Activated T-helper 1 cell treated with anti-CD3 and anti-CD28 coated beads, Interleukin-12 subunit alpha, Interleukin-12 subunit beta, Interleukin-2, Interleukin-4 antibody, amounts not matched to agents 30 ng/mL and 10 ng/mL and 1 ng/mL, durations not matched to agents 14 hours and 24 hours and 36 hours (primary cell): ENCODE measurements around the gene C22orf39. TPM values are rescaled to one million over a fixed set of nuclear protein-coding genes. Genes with fewer than 3 reads are reported as not detected.

Source experiments
- DNase-seq: peaks from one replicate; pipeline ENCODE4 v3.0.0; 2021; ENCODE audit warnings: low spot score
- H3K27ac Mint-ChIP-seq: one replicate; pipeline ENCODE4 v1.8.0; 2021; ENCODE audit warnings: mild to moderate bottlenecking, mixed read lengths
- H3K27me3 Mint-ChIP-seq: one replicate; pipeline ENCODE4 v1.8.0; 2022; ENCODE audit warnings: mild to moderate bottlenecking, moderate library complexity, mixed read lengths; ENCODE audit not compliant: insufficient read depth
- H3K36me3 Mint-ChIP-seq: one replicate; pipeline ENCODE4 v1.8.0; 2021; ENCODE audit warnings: low read depth, mixed read lengths
- H3K4me1 Mint-ChIP-seq: one replicate; pipeline ENCODE4 v1.8.0; 2021; ENCODE audit warnings: low read depth, mixed read lengths
- H3K4me3 Mint-ChIP-seq: one replicate; pipeline ENCODE4 v1.8.0; 2021; ENCODE audit warnings: mild to moderate bottlenecking, moderate library complexity, mixed read lengths
- H3K9me3 Mint-ChIP-seq: one replicate; pipeline ENCODE4 v1.8.0; 2021; ENCODE audit warnings: mixed read lengths
- intact Hi-C: fragments of 100-400 bp; cut with micrococcal nuclease; formaldehyde crosslinking; loops from one replicate; pipeline ENCODE4 v1.15.1; 2024
- total RNA-seq: library from RNA; stranded (reverse); gene quantifications from 2 replicates; pipeline ENCODE4 v1.2.3, GENCODE V29; 2022

C22orf39 gene
- total RNA-seq, 1 donor from 2014 or later, result 22.8 TPM

DNA sequence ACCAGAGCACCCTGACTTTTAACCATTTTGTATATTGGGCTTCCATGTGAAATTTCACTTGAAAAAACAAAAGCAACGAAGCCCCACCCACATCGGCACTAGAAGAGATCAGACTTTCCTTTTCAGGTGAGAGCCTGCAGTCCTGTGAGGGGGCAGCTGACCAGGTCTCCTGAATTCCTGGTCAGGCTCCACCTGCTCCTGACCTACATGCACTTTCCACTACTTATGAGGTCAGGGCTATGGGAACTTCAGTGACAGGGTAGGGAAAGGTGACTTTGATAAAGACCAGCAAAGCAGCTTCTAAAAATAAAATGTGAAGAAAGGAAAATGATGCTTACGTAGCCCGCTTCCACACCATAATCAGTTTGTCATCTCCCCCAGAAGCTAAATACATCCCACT lies 40.7 kb downstream of the C22orf39 start:
- no peak overlapping the region for H3K27ac Mint-ChIP-seq
- intact Hi-C loops, result no loop called here
- no peaks in the 10 kb centered on the region for H3K9me3 Mint-ChIP-seq
- H3K4me1 Mint-ChIP-seq, result peaks cover 6% of the 10 kb centered on the region
- peaks cover 35% of the 10 kb centered on the region for H3K36me3 Mint-ChIP-seq
- H3K27me3 Mint-ChIP-seq, result no peaks in the 10 kb centered on the region
- no peak for DNase-seq
- no peak overlapping the region for H3K4me3 Mint-ChIP-seq

DNA sequence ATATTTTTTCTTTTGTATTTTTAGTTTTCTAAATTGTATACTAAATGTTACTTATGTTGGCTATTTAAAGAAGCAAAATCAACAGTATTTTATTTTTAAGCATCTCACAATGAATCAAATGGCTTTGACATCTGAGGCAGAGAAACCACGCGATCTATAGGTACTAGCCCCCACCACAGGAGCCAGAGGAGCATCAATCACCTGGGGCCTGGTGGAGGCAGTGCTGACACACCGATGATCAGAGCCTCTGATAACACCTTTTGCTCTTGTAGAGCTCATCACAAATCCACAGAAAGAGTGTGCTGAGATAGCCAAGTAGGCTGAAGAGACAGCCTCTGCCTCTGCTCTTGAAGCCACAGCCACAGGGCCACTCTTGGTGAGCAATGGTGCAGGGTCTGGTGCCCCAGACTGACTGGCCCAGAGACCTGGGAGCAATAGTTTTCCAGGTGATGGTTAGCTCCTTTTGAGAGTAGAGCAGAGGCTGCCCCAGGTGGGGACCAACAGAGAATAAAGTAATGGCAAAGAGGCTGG lies 41.2 kb downstream of the C22orf39 start:
- no peak for DNase-seq
- peaks cover 1% of the 10 kb centered on the region for H3K4me1 Mint-ChIP-seq
- H3K4me3 Mint-ChIP-seq, result no peak overlapping the region
- H3K9me3 Mint-ChIP-seq, result no peaks in the 10 kb centered on the region
- no peaks in the 10 kb centered on the region for H3K27me3 Mint-ChIP-seq
- intact Hi-C loops, result no loop called here
- no peak overlapping the region for H3K27ac Mint-ChIP-seq
- H3K36me3 Mint-ChIP-seq, result peaks cover 35% of the 10 kb centered on the region

DNA sequence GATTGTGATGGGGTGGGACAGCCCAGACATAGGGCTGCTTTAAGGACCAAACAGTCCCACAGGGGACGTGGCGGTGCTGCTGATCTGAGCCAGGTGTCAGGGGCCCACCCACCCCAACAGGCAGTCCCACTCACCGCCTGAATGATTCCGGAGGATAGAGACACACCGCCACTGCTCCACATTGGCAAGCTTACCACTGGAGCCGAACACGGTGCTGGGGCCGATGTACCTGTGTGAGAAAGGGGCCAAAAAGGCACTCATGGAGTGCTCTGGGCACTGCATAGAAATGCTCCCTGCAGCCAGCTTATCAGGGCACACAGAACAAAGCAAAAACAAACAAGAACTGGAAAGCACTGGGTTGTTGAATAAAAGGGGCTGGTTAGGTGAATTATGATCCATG lies 41.9 kb downstream of the C22orf39 start:
- no peak overlapping the region for H3K4me3 Mint-ChIP-seq
- peaks cover 35% of the 10 kb centered on the region for H3K36me3 Mint-ChIP-seq
- no peaks in the 10 kb centered on the region for H3K9me3 Mint-ChIP-seq
- intact Hi-C loops, result no loop called here
- no peaks in the 10 kb centered on the region for H3K4me1 Mint-ChIP-seq
- no peak overlapping the region for H3K27ac Mint-ChIP-seq
- DNase-seq, result no peak
- H3K27me3 Mint-ChIP-seq, result no peaks in the 10 kb centered on the region

DNA sequence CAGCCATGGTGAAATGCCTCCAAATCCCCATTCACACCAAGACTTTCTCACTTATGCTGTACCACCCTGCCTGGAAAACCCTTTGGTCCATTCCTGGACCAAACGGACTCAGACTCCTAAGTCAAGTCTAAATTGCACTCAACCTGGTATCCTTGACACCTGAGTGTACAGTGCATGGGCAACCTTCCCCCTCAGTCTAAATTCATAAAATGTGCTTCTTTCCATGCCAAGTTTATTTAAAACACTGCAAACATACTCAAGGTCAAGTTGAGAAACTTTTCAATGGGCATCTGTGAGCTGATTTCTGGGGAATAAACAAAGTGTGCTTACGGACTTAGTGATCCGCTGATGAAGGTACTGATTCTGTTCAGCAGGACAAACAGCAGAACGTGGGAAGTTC lies 42.4 kb downstream of the C22orf39 start:
- no peaks in the 10 kb centered on the region for H3K27me3 Mint-ChIP-seq
- peaks cover 35% of the 10 kb centered on the region for H3K36me3 Mint-ChIP-seq
- no peaks in the 10 kb centered on the region for H3K4me1 Mint-ChIP-seq
- H3K9me3 Mint-ChIP-seq, result no peaks in the 10 kb centered on the region
- no peak overlapping the region for H3K27ac Mint-ChIP-seq
- no peak overlapping the region for H3K4me3 Mint-ChIP-seq
- no peak for DNase-seq
- intact Hi-C loops, result no loop called here

DNA sequence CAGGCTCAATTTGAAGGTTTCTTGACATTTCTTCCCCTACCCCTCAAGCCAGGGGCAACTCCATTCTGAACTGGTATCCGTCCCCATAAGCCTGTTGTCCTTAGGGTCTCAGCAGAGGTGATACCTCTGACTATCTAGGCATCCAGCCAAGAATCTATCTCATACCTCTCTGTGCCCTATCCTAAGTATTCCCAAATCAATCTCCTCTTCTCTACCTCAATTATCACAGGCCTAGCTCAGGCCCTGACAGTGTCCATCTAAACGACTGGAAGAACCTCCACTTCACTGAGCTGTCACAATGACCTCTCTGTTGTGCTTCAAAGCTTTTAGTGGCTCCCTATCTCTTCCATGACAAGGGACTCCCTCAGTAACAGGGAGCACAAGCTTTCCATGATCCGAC lies 42.8 kb downstream of the C22orf39 start:
- Mint-ChIP-seq H3K27ac (no peak overlapping the region), H3K27me3 (no peaks in the 10 kb centered on the region), H3K9me3 (no peaks in the 10 kb centered on the region), H3K36me3 (peaks cover 34% of the 10 kb centered on the region), H3K4me3 (no peak overlapping the region), H3K4me1 (no peaks in the 10 kb centered on the region)
- DNase-seq, result no peak
- intact Hi-C loops, result no loop called here

DNA sequence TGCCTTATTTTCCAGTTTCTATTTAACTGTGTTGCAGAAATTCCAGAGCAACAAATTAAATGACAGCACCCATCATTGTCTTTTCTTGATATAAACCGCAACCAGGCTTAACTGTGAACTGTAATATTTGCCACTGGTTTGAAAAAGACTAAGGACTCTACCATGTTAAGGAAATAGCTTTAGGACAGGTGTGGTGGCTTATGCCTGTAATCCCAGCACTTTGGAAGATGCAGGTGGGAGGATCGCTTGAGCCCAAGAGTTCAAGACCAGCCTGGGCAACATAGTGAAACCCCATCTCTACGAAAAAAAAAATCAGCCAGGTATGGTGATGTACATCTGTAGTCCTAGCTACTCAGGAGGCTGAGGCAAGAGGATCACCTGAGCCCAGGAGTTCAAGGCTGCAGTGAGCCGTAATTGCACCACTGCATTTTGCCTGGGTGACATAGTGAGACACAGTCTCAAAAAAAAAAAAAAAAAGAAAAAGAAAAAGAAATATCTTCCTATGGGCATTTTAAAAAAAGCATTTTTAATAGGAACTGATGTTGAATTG lies 44.8 kb downstream of the C22orf39 start:
- intact Hi-C loops, result no loop called here
- Mint-ChIP-seq H3K4me1 (no peaks in the 10 kb centered on the region), H3K4me3 (no peak overlapping the region), H3K36me3 (peaks cover 29% of the 10 kb centered on the region), H3K27me3 (no peaks in the 10 kb centered on the region), H3K9me3 (no peaks in the 10 kb centered on the region), H3K27ac (no peak overlapping the region)
- DNase-seq, result no peak

DNA sequence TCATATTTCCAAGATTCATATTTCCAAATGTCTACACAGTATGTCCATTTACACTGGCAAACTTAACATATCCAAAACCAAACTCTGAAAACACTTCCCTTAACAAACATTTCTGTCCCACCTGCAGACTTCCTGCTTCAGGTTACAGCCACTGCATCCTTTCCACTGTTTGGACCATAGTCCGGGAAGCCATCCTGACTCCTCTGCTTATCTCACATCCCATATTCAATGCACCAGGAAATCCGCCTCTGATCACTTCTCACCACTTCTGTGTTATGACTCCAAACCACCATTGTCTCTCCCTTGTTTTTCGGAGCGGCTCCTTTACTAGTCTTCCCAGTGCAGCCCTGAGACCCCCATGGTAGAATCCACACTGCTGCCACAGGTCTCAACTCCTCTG lies 46.0 kb downstream of the C22orf39 start:
- H3K4me3 Mint-ChIP-seq, result no peak overlapping the region
- H3K4me1 Mint-ChIP-seq, result no peaks in the 10 kb centered on the region
- no peaks in the 10 kb centered on the region for H3K27me3 Mint-ChIP-seq
- no peak for DNase-seq
- H3K27ac Mint-ChIP-seq, result no peak overlapping the region
- peaks cover 25% of the 10 kb centered on the region for H3K36me3 Mint-ChIP-seq
- no peaks in the 10 kb centered on the region for H3K9me3 Mint-ChIP-seq
- intact Hi-C loops, result no loop called here

DNA sequence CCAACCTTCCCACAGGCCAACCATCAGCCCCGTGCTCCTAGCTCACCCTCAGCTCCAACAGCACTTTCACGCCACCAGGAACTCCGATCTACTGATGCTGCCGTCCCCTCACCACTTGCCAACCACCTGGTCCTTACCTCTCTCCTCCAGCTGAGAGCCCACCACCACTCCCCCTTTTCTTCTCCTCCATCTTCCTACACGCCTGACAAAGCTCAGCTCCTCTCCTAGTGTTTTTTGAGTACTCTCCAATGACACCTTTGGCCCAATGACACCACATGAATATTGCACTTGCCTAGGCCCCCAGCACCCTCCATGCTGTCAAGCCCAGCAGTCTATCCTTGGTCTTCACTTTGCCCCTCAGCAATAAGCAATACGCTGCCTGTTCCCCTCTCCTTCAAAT lies 46.6 kb downstream of the C22orf39 start:
- Mint-ChIP-seq H3K36me3 (peaks cover 24% of the 10 kb centered on the region), H3K27me3 (no peaks in the 10 kb centered on the region), H3K4me3 (no peak overlapping the region), H3K27ac (no peak overlapping the region), H3K4me1 (no peaks in the 10 kb centered on the region), H3K9me3 (no peaks in the 10 kb centered on the region)
- intact Hi-C loops, result no loop called here
- DNase-seq, result no peak

DNA sequence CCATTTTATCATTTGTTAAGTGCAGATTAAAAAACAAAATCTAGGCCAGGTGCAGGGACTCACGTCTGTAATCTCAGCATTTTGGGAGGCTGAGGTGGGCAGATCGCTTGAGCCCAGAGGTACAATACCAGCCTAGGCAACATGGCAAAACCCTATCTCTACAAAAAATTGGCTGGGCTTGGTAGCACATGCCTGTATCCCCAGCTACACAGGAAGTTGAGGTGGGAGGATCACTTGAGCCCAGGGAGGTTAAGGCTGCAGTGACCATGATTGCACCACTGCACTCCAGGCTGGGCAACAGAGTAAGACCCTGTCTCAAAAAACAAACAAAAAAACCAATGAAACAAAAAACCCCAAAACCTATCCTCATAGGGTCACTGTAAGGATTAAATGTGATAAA lies 48.9 kb downstream of the C22orf39 start:
- Mint-ChIP-seq H3K36me3 (peaks cover 25% of the 10 kb centered on the region), H3K4me1 (no peaks in the 10 kb centered on the region), H3K4me3 (no peak overlapping the region), H3K27ac (no peak overlapping the region), H3K9me3 (no peaks in the 10 kb centered on the region), H3K27me3 (no peaks in the 10 kb centered on the region)
- intact Hi-C loops, result no loop called here
- no peak for DNase-seq

DNA sequence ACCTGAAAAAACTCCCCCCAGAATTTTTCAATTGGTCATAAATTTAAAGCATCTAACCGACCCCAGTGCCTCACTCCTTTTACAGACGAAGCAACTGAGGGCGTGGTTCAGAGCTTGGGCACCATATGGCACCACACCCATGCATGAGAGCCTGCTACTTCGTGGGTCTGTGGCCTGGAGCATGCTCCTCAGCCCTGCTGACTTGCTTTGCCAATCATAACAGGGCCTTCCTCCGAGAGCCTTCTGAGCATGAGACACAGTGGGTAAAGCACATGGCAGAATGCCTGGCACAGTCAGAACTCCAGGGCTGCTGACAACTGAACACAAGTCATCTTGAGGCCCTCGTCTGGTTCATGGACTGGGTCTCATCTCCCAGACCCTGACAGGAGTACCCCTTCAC lies 49.3 kb downstream of the C22orf39 start:
- no peaks in the 10 kb centered on the region for H3K4me1 Mint-ChIP-seq
- no peak overlapping the region for H3K27ac Mint-ChIP-seq
- intact Hi-C loops, result no loop called here
- no peaks in the 10 kb centered on the region for H3K27me3 Mint-ChIP-seq
- DNase-seq, result no peak
- no peak overlapping the region for H3K4me3 Mint-ChIP-seq
- H3K36me3 Mint-ChIP-seq, result peaks cover 29% of the 10 kb centered on the region
- H3K9me3 Mint-ChIP-seq, result no peaks in the 10 kb centered on the region

DNA sequence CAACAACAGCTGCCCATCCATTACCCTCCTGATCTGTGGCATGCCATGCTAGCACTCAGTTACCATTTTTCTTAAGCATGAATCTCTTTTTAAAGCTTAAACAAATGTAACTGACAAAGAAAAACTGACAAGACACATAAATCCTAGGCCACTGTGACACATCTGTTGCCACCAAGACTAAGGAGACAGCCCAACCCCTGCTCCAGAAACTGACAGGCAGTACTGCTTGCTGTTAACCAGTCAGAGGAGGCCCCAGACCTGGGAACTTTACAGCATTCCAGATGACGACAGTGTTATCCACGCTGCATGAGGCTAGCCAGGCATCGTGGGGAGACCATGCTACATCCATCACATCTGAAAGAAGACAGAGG lies 49.8 kb downstream of the C22orf39 start:
- Mint-ChIP-seq H3K4me3 (no peak overlapping the region), H3K9me3 (no peaks in the 10 kb centered on the region), H3K36me3 (peaks cover 31% of the 10 kb centered on the region), H3K27ac (no peak overlapping the region), H3K27me3 (no peaks in the 10 kb centered on the region), H3K4me1 (no peaks in the 10 kb centered on the region)
- intact Hi-C loops, result no loop called here
- no peak for DNase-seq

DNA sequence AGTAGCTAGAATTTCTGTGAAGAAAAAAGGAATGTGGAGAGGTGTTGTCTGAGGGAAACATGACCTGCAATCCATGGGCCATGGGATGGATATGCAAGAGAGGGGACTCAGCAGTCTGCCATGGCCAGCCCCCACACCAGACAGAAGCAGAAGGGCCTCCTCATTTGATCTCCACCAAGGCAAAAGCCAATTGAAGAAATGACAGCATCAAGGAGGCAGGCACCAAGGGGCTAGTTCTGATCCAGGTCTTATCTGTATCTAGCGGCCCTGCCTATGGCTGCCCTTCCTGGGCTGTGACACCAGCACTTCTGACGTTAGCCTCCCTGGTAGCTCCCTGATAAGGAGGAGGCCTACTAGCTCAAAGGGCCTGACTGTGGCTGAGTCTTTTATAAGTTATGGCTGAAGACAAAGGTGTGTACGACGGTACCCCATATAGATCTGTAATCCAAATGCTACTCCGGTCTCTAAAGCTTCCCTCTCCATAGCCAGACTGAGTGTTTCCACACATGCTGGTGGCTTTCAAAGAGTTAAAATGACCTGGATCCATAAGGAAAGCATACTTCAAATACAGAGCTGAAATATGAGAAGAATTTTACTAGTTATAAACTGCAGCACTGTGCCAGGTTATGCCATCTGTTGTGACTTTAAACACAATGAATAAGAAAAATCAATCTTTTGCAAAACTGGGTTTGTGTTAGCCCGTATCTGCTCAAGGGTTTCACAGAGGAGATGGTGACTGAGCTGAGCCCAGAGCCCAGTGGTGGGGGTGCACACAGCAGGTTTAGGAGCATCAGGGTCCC lies 50.4 kb downstream of the C22orf39 start:
- no peak overlapping the region for H3K27ac Mint-ChIP-seq
- intact Hi-C loops, result no loop called here
- H3K27me3 Mint-ChIP-seq, result no peaks in the 10 kb centered on the region
- no peak for DNase-seq
- peaks cover 32% of the 10 kb centered on the region for H3K36me3 Mint-ChIP-seq
- no peak overlapping the region for H3K4me3 Mint-ChIP-seq
- no peaks in the 10 kb centered on the region for H3K4me1 Mint-ChIP-seq
- H3K9me3 Mint-ChIP-seq, result no peaks in the 10 kb centered on the region

DNA sequence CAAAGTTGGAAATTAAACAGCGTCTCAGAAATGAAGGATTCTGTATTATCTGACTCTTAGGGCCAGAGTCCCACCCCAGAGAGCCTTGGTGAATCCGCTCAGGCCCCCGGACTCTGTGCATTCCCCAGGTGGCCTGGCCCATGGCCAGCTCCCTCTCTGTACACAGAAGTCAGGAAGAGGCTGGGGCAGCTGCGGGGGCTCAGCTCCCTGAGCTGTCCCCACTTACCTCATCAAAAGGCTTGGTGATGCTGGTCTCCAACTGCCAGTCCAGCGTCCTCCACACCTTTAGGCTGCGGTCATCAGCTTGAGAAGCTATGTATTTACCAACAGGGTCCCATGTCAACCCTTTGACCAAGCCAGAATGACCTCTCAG lies 51.0 kb downstream of the C22orf39 start:
- H3K36me3 Mint-ChIP-seq, result peaks cover 29% of the 10 kb centered on the region

More for the DNA sequence above, 51.0 kb downstream of the C22orf39 start:
- Mint-ChIP-seq H3K9me3 (no peaks in the 10 kb centered on the region), H3K27ac (no peak overlapping the region), H3K27me3 (no peaks in the 10 kb centered on the region), H3K4me3 (no peak overlapping the region), H3K4me1 (no peaks in the 10 kb centered on the region)
- intact Hi-C loops, result no loop called here
- DNase-seq, result no peak
